Cardiac fibroblast (primary cell): Measurements from ENCODE around the gene EXOC6B.

ENCODE experiments used
- DNase-seq, 2 donors: peaks; one replicate each; pipeline versions ENCODE4 v3.0.0 to v3.0.0-alpha.2; 2010; ENCODE audit warnings: low read depth in 2 of 2
- H3K4me3 ChIP-seq, 2 donors: replicated peaks in 1 of 2; 1 replicate in 1 of 2; 2 replicates in 1 of 2; pipeline ENCODE4 v1.5.1; 2011; ENCODE audit warnings: low read depth in 2 of 2, low read length in 2 of 2, mild to moderate bottlenecking in 2 of 2, moderate library complexity in 1 of 2
- TF ChIP-seq, protein P1 (sequence below): IDR thresholded peaks from one replicate; pipeline ENCODE4 v1.5.1; 2011; ENCODE audit warnings: low read depth, mild to moderate bottlenecking, low read length, inconsistent platforms

The EXOC6B gene

DNA sequence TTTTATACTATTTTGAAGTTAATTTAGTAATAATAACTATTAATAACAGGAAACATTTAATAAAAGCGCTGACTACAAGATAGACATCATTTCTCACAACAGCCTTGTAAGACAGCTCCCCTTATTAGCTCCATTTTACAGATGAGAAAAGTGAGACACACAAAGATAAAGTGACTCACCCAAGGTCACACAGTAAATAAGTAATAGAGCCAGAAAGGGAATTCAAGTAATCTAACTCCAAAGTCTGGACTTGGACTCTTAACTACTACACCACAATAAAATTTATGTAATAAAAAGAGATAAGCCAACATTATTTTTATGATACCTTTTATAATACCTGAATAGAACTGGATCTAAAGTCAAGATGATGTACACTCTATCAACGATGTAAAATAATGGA lies 25.3 kb downstream of the EXOC6B start:
- DNase-seq = no peak
- TF ChIP-seq, protein P1, sequence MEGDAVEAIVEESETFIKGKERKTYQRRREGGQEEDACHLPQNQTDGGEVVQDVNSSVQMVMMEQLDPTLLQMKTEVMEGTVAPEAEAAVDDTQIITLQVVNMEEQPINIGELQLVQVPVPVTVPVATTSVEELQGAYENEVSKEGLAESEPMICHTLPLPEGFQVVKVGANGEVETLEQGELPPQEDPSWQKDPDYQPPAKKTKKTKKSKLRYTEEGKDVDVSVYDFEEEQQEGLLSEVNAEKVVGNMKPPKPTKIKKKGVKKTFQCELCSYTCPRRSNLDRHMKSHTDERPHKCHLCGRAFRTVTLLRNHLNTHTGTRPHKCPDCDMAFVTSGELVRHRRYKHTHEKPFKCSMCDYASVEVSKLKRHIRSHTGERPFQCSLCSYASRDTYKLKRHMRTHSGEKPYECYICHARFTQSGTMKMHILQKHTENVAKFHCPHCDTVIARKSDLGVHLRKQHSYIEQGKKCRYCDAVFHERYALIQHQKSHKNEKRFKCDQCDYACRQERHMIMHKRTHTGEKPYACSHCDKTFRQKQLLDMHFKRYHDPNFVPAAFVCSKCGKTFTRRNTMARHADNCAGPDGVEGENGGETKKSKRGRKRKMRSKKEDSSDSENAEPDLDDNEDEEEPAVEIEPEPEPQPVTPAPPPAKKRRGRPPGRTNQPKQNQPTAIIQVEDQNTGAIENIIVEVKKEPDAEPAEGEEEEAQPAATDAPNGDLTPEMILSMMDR = no peak
- no peak overlapping the region for H3K4me3 ChIP-seq

DNA sequence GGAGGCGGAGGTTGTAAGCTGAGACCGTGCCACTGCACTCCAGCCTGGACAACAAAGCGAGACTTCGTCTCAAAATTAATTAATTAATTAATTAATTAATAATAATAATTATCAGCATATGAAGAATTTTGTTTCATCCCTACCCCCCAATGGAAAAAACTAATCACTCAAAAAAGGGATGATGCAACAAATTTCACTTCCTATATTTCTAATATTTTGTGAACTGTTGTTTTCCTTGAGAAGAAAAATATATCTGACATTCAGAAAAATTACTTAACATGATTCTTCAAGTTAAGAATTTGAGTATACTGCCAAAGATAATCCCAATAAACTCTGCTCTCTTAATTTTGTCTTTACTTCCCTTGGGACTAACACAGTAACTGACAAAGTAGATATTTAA lies 28.1 kb downstream of the EXOC6B start:
- H3K4me3 ChIP-seq = no peak overlapping the region
- DNase-seq = no peak
- TF ChIP-seq, protein P1 = no peak

DNA sequence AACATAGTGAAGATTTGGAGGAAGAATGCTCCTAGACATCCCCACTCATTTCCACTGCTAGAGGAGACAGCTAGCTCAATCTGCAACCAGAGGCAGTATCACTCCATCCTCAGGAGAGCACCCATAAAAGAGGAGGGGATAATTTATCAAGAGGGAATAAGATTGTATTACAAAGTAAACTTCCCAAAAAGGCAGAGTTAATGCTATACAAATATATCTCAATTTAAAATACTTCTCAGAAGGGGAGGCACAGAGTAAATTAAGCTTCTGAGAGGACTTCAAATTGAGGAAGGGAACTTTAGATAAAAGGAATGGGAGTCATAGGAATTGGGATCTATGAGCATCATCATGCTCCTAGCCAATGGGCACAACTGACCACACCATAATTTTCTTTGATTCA lies 29.1 kb downstream of the EXOC6B start:
- no peak overlapping the region for H3K4me3 ChIP-seq
- no peak for DNase-seq
- TF ChIP-seq, protein P1 = no peak

DNA sequence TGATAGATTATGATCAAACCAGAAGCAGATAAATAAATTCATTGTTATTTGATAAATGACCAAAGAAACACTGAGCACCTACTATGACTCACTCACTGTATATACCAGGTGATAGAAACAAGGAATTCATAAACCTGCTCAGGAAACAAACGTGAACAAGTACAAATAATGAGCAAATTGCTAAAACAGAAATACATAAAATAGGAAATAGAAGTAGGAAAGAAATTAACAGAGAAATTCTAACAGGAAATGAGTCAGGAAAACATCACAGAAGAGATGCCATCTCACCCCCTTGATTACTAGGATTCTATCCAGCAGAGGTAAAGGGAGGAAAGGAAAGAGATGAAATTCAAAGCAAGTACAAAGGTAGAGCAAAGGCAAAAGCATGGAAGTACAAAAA lies 31.3 kb downstream of the EXOC6B start:
- no peak overlapping the region for H3K4me3 ChIP-seq
- TF ChIP-seq, protein P1 = no peak
- no peak for DNase-seq

DNA sequence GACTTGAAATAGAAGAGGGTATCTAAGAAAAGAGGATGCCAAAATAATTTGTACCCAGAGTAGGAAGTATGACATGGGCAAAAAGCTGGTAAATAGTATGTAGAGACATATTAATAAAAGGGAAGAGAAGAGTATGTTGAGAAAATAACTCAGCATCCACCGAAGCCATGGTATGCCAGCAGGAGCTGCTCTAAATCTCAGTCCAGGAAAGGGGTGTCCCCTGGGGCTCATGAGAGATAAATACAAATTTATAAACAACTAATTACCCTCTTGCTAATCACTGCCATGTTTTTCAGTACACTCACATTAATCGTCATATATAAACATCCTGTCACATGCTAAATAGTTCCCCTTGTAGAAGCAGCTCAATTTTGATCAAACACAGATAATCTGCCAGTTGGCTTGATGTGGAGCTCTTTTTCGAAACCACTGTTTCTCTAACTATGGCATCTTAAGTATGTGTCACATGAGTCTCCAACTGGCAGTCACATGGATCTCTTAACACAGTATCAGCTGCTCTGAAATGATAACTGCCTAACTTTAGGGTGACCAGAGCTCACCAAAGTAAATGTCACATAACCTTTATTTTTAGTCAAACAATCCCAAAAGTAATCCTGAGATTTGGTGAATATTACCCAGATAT lies 31.9 kb downstream of the EXOC6B start:
- TF ChIP-seq, protein P1 = no peak
- H3K4me3 ChIP-seq = no peak overlapping the region
- peak; percentile 38 to 65 for DNase-seq

DNA sequence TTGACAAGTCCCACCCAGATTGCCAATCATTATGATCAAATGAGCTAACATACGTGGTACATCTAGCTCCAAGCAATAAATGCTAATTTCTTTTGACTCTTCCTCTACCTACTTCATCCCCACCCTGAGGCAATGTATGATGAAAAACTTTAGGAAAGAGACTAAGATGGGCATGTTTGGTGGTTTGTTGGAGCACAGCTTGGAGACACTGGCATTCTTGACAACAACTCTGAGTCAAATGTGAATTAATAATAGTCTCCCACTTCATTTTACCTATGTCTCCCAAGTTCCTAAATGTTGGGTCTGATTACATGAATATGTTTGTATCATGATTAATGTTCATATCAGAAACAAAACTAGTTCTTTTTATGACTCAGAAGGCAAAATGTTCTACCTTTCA lies 36.6 kb downstream of the EXOC6B start:
- TF ChIP-seq, protein P1 = no peak
- no peak for DNase-seq

DNA sequence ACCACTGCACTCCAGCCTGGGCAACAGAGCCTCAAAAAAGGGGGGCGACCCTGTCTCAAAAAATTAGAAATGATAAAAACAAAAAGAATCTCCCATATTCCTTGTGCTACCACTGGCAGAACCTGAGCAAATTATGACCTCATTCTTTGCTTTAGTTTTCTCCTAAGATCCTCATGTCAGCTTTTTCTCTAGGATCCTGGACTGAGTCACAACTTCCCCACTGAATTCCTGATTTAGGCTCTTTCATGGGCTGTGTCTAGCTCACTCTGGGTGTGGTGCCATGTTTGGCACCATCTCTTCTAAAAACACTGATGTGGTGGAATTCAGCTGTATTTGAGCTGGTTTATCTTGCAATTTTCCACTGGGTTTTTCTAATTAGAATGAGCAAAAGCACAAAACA lies 37.1 kb downstream of the EXOC6B start:
- TF ChIP-seq, protein P1 = no peak
- peak; percentile 70 for DNase-seq
- H3K4me3 ChIP-seq = no peak overlapping the region

More for the DNA sequence above, 36.6 kb downstream of the EXOC6B start:
- no peak overlapping the region for H3K4me3 ChIP-seq
